ENCODE results near the gene IL12A.

Gene IL12A

DNA sequence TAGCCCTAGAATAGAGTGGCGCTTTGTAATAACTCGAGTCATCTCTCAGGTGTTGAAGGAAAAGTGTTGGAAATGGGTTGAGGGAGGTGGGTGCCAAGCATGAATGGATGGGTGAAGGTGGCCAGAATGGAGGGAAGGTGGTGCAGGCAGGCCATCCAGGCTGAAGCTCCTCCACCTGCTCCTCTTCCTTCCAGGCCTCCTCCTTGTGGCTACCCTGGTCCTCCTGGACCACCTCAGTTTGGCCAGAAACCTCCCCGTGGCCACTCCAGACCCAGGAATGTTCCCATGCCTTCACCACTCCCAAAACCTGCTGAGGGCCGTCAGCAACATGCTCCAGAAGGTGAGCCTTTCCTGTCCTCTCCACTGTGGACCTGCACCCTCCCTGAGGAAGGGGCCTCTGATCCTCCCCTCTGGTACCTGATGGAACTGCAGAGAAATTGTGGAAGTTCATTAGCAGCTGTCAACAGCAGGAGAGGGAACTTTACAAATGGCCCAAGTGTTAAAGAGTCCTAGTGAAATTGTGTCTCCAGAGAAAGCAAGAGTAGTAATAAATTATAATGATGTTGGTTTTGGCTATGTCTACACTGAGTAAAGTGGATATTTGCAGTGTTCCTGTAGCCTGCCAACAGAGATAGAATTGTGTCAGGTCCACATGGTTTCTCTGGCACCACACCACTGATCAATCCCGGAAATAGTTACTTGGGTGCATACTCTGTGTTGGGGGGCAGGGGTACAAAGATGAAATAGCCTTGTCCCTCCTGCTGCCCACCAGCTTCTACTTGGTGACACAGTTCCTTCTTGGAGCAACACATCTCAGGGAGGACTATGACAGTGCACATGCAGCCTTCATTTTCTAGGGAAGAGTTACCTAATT, 1.6 kb downstream of the IL12A start:
- DNase-seq (ENCODE audit: low read depth in 2 of 2, low spot score in 1 of 2) = no peak

- DNase-seq (ENCODE audit: low read depth in 2 of 2, low spot score in 1 of 2) = no peak
These were observed 3.0 kb downstream of the IL12A start for GRCh38 chr3:159991591-159991990.

GRCh38 chr3:159992589-159992988, 4.0 kb downstream of the IL12A start:
- no peak for DNase-seq (ENCODE audit: low read depth in 2 of 2, low spot score in 1 of 2)

DNA sequence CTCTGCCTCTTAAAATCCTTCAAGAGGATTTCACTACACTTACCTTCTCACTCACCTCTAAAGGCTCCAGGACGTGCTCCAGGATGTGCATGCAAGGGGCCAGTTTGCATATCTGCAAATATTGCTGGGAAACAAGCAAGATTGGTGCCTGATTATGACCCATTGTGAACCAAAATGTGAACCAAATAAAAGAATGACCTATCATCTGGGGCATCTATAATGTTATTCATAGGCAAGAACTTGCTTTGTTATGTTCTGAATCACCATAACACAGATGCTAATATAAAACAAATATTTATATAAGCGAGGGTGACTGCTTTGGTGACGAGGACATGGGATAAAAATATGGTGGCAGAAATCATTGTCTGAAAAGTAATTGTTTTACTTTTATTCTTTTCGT, 5.5 kb downstream of the IL12A start:
- no peak for DNase-seq (ENCODE audit: low read depth in 2 of 2, low spot score in 1 of 2)

DNA sequence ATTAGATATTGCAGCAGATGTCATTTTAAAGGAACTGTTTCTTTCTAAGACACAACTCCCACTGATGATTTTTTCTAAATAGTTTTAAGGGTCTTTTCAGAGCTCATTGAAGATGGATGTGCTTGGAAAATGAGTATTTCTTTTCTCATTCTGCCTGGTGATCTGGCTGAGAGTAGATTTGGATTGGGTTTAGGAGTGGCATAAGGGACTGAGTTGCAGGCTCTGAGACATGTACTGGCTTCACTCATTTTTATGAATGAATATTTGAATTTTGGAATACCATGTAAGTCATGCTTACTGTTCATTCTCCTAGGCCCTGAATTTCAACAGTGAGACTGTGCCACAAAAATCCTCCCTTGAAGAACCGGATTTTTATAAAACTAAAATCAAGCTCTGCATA, 6.5 kb downstream of the IL12A start:
- DNase-seq (ENCODE audit: low read depth in 2 of 2, low spot score in 1 of 2) = no peak

DNA sequence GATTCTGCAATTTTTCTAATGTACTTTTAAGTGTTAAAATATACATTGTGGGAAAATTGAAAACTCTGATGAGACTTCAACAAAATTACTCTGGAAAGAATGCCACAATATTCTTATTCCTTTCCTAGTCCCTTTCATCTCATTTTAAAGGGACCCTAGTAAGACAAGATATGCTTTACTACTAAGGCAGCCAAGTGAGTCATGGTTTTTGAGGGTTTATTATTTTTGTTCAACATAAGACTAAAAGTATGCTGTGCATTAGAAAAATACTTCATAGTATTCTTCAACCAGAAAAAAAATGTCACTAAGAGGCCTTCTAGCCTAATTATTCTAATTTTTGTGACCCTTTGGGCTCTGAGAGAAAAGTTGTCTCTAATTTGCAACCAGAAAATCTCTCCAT, 7.4 kb downstream of the IL12A start:
- DNase-seq (ENCODE audit: low read depth in 2 of 2, low spot score in 1 of 2) = no peak

DNA sequence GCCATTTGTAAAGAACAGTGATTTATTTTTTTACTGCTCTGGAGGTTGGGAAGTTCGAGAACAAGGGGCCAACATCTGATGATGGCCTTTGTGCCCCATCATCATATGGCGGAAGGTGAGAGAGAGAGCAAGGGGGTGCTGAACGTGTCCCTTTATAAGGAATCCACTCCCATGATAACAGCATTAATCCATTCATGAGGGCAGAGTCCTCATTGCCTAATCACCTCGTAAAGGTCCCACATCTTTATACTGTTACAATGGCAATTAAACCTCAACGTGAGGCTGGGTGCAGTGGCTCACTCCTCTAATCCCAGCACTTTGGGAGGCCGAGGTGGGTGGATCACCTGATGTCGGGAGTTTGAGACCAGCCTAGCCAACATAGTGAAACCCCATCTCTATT, 8.3 kb downstream of the IL12A start:
- DNase-seq (ENCODE audit: low read depth in 2 of 2, low spot score in 1 of 2) = no peak

GRCh38 chr3:160001148-160001760, 12.6 kb downstream of the IL12A start:
- no peak for DNase-seq (ENCODE audit: low read depth in 2 of 2, low spot score in 1 of 2)

DNA sequence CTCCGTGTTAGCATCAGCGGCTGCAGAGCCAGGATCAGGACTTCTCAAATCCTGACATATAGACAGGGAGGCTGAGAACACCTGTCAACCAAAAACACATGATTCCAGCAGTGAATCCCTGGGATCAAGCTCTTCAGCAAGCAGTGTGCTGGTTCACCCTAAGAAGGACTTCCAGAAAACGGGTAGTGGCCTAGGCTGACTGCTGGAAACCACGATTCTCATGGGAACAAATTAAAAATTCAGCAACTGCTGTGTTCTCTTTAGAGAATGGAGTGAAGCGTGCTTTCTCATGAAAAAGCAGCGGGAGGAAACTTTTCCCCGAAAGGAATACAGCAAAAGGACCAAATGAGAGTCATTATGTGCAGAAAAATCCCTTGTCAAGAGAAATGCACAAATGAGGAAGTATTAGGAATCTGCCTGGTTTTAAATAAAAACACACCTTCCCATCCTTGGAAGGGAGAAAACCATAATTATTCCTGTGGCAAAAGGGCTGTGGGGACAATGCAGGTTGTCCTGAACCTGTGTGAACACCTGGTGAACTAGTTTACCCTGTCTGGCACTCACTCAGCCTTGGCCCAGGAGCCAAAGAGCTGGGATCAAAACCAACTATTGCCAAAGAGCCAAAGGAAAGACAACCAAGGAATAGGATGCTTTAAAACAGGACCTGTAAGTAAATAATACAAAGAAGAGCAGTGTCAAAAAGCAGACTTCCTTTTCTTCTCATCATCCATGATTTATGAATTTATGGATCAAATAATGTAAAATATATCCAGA, 13.4 kb downstream of the IL12A start:
- DNase-seq (ENCODE audit: low read depth in 2 of 2, low spot score in 1 of 2) = no peak

- no peak for DNase-seq (ENCODE audit: low read depth in 2 of 2, low spot score in 1 of 2)
These were observed 15.0 kb downstream of the IL12A start for GRCh38 chr3:160003520-160004128.

- no peak for DNase-seq (ENCODE audit: low read depth in 2 of 2, low spot score in 1 of 2)
These were observed 16.4 kb downstream of the IL12A start for GRCh38 chr3:160005004-160005403.

GRCh38 chr3:160006282-160007163, 17.9 kb downstream of the IL12A start:
- no peak for DNase-seq (ENCODE audit: low read depth in 2 of 2, low spot score in 1 of 2)

DNA sequence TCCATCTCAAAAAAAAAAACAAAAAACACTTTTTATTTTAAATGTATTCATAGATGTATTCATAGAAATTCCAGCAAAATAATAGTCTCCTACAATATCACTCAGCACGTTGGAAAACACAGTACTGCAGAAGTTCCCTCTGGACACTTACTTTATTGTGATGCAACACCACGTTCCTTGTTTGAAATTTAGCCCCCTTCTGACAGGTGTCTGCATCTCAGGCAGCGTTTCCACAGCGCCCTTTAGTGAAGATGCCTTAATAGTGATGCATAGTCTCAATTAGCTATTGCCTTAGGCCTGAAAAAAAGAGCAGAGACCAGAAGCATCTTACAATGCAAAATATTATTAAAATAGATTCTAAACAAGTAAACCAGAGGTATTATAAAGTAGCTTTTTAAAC, 20.3 kb downstream of the IL12A start:
- DNase-seq (ENCODE audit: low read depth in 2 of 2, low spot score in 1 of 2) = no peak

- DNase-seq (ENCODE audit: low read depth in 2 of 2, low spot score in 1 of 2) = no peak
These were observed 20.9 kb downstream of the IL12A start for GRCh38 chr3:160009525-160009924.

GRCh38 chr3:160010578-160010977, 21.9 kb downstream of the IL12A start:
- no peak for DNase-seq (ENCODE audit: low read depth in 2 of 2, low spot score in 1 of 2)

GRCh38 chr3:160012108-160012507, 23.5 kb downstream of the IL12A start:
- DNase-seq (ENCODE audit: low read depth in 2 of 2, low spot score in 1 of 2) = no peak

- DNase-seq (ENCODE audit: low read depth in 2 of 2, low spot score in 1 of 2) = no peak
These were observed 28.3 kb downstream of the IL12A start for GRCh38 chr3:160016972-160017371.

DNA sequence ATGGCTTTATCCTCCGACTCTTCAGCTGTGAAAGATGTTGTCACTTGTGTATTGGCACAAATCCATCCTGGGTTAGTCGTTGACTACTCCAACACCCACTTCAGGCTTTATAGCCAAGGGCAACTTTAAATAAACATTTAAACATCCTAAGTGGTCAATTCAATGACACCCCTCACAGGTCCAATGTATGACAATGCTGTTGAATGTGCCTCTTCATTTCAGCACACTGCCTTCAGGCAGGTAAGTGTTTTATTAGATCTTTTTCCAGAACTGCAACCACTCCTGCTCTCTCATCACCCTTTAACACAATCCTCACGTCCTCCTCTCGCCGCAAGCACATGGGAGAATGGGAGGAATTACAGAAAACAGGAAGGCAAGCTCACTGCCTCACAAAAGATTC, 30.3 kb downstream of the IL12A start:
- no peak for DNase-seq (ENCODE audit: low read depth in 2 of 2, low spot score in 1 of 2)

DNA sequence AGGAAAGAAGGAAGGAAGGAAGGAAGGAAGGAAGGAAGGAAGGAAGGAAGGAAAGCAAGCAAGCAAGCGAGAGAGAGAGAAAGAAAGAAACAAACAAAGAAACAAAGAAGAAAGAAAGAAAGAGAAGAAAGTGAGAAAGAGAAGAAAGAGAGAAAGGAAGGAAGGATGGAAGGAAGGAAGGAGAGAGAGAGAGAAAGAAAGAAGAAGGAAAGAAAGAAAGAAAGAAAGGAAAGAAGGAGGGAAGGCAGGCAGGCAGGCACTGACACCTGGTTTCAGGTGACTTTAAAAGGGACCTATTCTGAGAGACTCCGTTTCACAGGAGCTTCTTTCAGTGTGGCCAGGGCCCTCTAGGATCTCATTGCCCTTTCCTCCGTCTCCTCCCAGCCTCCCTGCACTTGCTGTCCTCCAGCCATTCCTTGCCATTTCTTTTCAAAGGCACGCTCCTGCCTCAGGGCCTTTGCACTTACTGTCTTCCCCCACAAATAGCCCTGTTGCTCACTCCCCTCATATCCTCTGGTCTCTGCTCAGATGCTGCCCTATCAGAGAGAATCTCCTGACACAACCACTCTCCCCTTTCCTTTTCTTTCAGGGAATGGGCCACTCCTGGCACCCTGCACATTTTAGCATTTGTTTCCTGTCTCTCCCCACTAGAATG, 31.5 kb downstream of the IL12A start:
- DNase-seq (ENCODE audit: low read depth in 2 of 2, low spot score in 1 of 2) = no peak

DNA sequence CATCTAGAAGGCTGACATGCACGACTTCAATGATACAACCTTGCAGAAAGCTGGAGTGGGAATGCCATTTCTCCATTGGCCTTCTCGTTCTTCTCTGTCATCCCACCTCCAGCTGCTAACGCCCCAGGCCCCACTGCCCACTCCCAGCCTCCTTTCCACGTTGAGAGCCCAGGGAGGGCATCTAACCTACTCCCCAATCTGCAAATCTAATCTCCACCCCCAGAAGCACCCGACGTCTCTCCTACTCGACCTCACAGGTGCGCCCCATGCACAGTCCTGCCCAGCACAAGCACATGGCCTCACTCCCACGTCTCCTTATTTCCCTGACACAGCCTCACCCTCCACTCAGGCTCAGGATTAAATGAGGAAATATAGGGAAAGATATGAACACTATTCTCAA, 33.4 kb downstream of the IL12A start:
- DNase-seq (ENCODE audit: low read depth in 2 of 2, low spot score in 1 of 2) = no peak

Measured in stimulated activated CD8-positive, alpha-beta memory T cell treated with anti-CD3 and anti-CD28 coated beads, Interleukin-4, amount 100 ng/mL, for 1 hour (primary cell).